Measurements from ENCODE around the gene CKAP2L.

CKAP2L gene

DNA sequence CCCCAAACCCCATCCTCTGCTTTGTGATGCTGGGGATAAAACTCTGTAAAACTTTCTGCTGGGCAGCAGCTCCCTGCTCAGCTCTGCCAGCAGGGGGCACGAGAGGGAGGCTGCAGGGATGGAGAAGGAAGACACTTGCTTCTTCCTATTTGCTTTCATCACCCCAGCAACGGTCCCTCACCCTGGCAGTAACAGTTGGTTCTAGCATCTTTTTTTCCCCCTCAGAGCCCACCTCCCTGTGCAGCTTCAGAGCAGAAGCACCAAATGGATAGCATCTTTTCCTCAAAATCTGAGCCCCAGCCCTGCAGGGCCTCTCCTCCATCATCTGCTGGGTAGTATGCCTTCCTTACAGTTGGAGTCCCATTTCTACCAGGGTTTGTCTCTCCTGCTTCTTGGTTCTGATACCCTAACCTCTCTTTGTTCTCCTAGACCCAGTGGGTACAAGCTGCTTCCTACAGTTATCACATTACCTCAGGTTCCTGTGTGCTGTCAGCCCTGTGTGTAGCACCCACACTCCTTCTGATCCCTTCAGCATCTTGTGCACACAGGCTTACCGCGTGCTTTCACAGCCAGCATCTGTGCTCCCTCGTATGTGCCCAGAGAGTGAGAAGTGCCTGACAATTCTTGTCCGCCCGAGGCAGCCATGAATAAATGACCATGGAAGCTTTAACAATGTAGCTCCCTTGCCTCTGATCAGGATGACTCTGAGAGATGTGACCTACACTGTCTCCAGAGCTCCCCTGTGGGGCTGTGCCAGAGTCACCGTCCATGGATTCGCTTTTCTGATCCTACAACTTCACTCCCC lies 14.5 kb downstream of the CKAP2L start:
- H3K9me3 ChIP-seq (ENCODE audit: control insufficient read depth, low read length): no peaks in the 10 kb centered on the region
- no peak overlapping the region for H3K27ac ChIP-seq (ENCODE audit: insufficient read depth, low read depth, low read length, poor library complexity, severe bottlenecking)
- H3K4me3 ChIP-seq (ENCODE audit: insufficient read depth, low read depth, low read length): no peak overlapping the region
- peaks cover 4% of the 10 kb centered on the region for H3K4me1 ChIP-seq (ENCODE audit: control insufficient read depth, insufficient read depth, low read length)
- H3K36me3 ChIP-seq (ENCODE audit: control insufficient read depth, insufficient read depth, low read length): peaks cover 30% of the 10 kb centered on the region
- no peaks in the 10 kb centered on the region for H3K27me3 ChIP-seq (ENCODE audit: control insufficient read depth, insufficient read depth, low read length, poor library complexity, severe bottlenecking)
- WGBS, 2 experiments: 75 to 77% methylated on average over 9 of the region's 9 CpGs

DNA sequence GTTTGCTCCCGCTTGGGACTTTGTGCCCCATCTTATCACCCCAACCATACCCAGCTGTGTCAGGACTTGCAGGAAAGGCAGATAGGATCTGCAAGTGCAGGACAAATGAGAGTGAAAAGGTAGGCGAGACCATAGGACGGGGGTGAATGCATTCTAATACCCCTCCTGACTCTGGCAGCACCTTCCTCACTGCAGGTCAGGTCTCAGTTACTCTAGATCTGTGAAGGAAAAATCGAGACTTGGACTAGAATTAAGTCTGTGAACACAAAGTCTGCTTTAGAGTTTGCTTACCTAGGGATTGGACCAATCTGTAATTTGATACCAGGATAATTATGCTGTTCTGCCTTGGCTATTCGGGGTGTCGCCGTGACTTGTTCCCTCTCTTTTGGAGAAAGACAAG lies 23.9 kb downstream of the CKAP2L start:
- Histone ChIP-seq H3K27me3 (ENCODE audit: control insufficient read depth, insufficient read depth, low read length, poor library complexity, severe bottlenecking) (no peaks in the 10 kb centered on the region), H3K4me3 (ENCODE audit: insufficient read depth, low read depth, low read length) (no peak overlapping the region), H3K36me3 (ENCODE audit: control insufficient read depth, insufficient read depth, low read length) (peaks cover 38% of the 10 kb centered on the region), H3K27ac (ENCODE audit: insufficient read depth, low read depth, low read length, poor library complexity, severe bottlenecking) (no peak overlapping the region), H3K9me3 (ENCODE audit: control insufficient read depth, low read length) (no peaks in the 10 kb centered on the region), H3K4me1 (ENCODE audit: control insufficient read depth, insufficient read depth, low read length) (no peaks in the 10 kb centered on the region)
- 94 to 95% methylated on average over 7 of the region's 7 CpGs for WGBS, 2 experiments

DNA sequence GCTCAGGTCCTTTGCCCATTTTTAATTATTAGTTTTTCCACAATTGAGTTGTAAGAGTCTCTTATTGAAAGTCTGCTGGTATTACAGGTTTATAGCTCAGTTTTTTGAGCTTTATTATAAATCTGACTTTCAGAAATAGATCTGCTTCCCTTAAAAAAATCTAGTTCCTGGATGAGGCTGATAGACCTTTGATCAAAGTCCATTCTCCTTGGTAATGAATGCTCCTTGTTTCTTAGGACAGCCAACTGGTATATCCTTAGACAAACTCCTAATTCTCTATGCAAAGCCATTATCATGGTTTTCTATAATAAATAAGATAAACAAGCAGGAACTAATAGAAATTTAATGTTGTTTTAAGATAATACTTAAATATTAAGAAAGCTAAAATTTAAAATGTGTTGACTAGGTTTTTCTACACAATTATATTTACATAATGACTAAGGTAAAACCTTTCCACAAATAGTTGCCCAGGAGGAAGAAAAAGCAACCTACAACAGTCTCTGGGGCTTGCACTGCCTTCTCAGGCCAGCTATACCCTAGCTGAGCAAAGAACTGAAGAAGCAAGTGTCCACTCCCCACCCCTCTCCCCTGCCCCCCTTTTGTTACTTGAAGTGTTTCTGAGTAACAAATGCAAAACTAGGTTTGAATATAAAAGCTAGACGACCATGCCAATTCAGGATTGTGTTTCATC lies 26.7 kb downstream of the CKAP2L start:
- H3K27ac ChIP-seq (ENCODE audit: insufficient read depth, low read depth, low read length, poor library complexity, severe bottlenecking): no peak overlapping the region
- H3K9me3 ChIP-seq (ENCODE audit: control insufficient read depth, low read length): no peaks in the 10 kb centered on the region
- no peaks in the 10 kb centered on the region for H3K27me3 ChIP-seq (ENCODE audit: control insufficient read depth, insufficient read depth, low read length, poor library complexity, severe bottlenecking)
- 83 to 100% methylated on average over 1 of the region's 1 CpG for WGBS, 2 experiments
- H3K4me1 ChIP-seq (ENCODE audit: control insufficient read depth, insufficient read depth, low read length): no peaks in the 10 kb centered on the region
- H3K36me3 ChIP-seq (ENCODE audit: control insufficient read depth, insufficient read depth, low read length): peaks cover 31% of the 10 kb centered on the region
- no peak overlapping the region for H3K4me3 ChIP-seq (ENCODE audit: insufficient read depth, low read depth, low read length)

DNA sequence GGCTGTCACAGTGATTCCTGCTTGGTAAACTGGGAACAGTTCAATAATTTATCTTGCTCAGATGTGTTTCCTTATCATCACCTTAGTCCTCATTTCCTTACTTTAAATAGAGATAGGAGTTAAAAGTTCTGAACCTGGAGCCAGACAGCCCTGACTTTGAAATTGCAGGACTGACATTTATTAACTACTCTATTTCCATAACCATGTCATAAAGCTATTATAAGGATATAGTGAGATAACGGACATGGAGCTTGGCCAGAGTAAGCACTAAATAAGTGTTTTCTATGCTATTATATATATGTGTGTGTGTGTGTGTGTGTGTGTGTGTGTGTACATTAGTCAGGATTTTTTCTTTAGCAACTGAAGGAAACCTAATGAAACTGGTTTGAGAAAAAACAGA lies 30.5 kb downstream of the CKAP2L start:
- Histone ChIP-seq H3K4me1 (ENCODE audit: control insufficient read depth, insufficient read depth, low read length) (no peaks in the 10 kb centered on the region), H3K27me3 (ENCODE audit: control insufficient read depth, insufficient read depth, low read length, poor library complexity, severe bottlenecking) (no peaks in the 10 kb centered on the region), H3K9me3 (ENCODE audit: control insufficient read depth, low read length) (no peaks in the 10 kb centered on the region), H3K36me3 (ENCODE audit: control insufficient read depth, insufficient read depth, low read length) (peaks cover 3% of the 10 kb centered on the region), H3K4me3 (ENCODE audit: insufficient read depth, low read depth, low read length) (no peak overlapping the region), H3K27ac (ENCODE audit: insufficient read depth, low read depth, low read length, poor library complexity, severe bottlenecking) (no peak overlapping the region)
- 100% methylated on average over 1 of the region's 1 CpG; no CpG with 5 or more reads in 1 of the 2 experiments for WGBS, 2 experiments

DNA sequence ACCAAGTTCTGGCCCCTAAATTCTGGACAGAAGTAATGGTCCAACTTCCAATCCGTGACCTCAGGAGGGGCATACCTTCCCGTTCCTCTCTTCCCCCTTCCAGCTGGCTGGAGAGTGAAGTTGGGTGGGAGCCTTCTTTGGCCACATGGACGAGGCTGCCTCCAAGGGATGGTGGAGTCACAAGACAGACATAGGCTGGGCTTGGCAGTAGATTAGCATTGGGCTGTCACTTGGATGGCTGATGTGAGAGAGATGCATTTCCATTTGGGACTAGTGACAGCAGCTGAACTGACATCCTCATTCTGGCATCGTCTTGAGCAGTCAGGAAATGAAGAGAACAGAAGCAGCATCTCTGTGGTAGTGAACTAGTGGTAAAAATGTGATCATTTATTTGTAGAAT lies 31.0 kb downstream of the CKAP2L start:
- Histone ChIP-seq H3K27me3 (ENCODE audit: control insufficient read depth, insufficient read depth, low read length, poor library complexity, severe bottlenecking) (no peaks in the 10 kb centered on the region), H3K9me3 (ENCODE audit: control insufficient read depth, low read length) (no peaks in the 10 kb centered on the region), H3K4me1 (ENCODE audit: control insufficient read depth, insufficient read depth, low read length) (no peaks in the 10 kb centered on the region), H3K4me3 (ENCODE audit: insufficient read depth, low read depth, low read length) (no peak overlapping the region), H3K27ac (ENCODE audit: insufficient read depth, low read depth, low read length, poor library complexity, severe bottlenecking) (no peak overlapping the region), H3K36me3 (ENCODE audit: control insufficient read depth, insufficient read depth, low read length) (no peaks in the 10 kb centered on the region)
- 82 to 90% methylated on average over 4 of the region's 4 CpGs for WGBS, 2 experiments

- 88 to 97% methylated on average over 2 of the region's 2 CpGs for WGBS, 2 experiments
- Histone ChIP-seq H3K27me3 (ENCODE audit: control insufficient read depth, insufficient read depth, low read length, poor library complexity, severe bottlenecking) (no peaks in the 10 kb centered on the region), H3K27ac (ENCODE audit: insufficient read depth, low read depth, low read length, poor library complexity, severe bottlenecking) (no peak overlapping the region), H3K36me3 (ENCODE audit: control insufficient read depth, insufficient read depth, low read length) (no peaks in the 10 kb centered on the region), H3K9me3 (ENCODE audit: control insufficient read depth, low read length) (no peaks in the 10 kb centered on the region), H3K4me3 (ENCODE audit: insufficient read depth, low read depth, low read length) (no peak overlapping the region), H3K4me1 (ENCODE audit: control insufficient read depth, insufficient read depth, low read length) (no peaks in the 10 kb centered on the region)
Observed at GRCh38 chr2:112731479-112731878, 32.9 kb downstream of the CKAP2L start.

- H3K9me3 ChIP-seq (ENCODE audit: control insufficient read depth, low read length): no peaks in the 10 kb centered on the region
- 93 to 95% methylated on average over 5 of the region's 5 CpGs for WGBS, 2 experiments
- no peaks in the 10 kb centered on the region for H3K27me3 ChIP-seq (ENCODE audit: control insufficient read depth, insufficient read depth, low read length, poor library complexity, severe bottlenecking)
Observed at GRCh38 chr2:112730791-112731190, 33.6 kb downstream of the CKAP2L start.

DNA sequence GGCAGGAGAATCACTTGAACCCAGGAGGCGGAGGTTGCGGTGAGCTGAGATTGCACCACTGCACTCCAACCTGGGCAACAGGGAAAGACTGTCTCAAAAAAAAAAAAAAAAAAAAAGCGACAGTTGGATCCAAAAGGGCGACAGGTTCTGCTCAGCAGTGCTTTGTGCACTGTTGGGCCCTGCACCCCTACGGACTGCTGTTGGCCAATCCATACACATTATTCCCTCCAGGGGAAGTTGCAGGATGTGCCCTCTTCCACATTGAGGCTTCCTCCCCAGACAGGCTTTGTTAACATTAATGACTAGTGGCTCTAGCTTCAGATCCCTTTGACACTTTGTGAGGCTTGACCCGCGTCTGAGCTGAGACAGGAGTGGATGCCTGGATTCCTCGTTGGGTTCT lies 34.2 kb downstream of the CKAP2L start:
- Histone ChIP-seq H3K4me3 (ENCODE audit: insufficient read depth, low read depth, low read length) (no peak overlapping the region), H3K27me3 (ENCODE audit: control insufficient read depth, insufficient read depth, low read length, poor library complexity, severe bottlenecking) (no peaks in the 10 kb centered on the region), H3K27ac (ENCODE audit: insufficient read depth, low read depth, low read length, poor library complexity, severe bottlenecking) (no peak overlapping the region), H3K9me3 (ENCODE audit: control insufficient read depth, low read length) (no peaks in the 10 kb centered on the region), H3K36me3 (ENCODE audit: control insufficient read depth, insufficient read depth, low read length) (no peaks in the 10 kb centered on the region), H3K4me1 (ENCODE audit: control insufficient read depth, insufficient read depth, low read length) (no peaks in the 10 kb centered on the region)
- WGBS, 2 experiments: 85 to 87% methylated on average over 7 to 8 of the region's 8 CpGs

More at GRCh38 chr2:112730791-112731190, 33.6 kb downstream of the CKAP2L start:
- no peaks in the 10 kb centered on the region for H3K4me1 ChIP-seq (ENCODE audit: control insufficient read depth, insufficient read depth, low read length)
- H3K4me3 ChIP-seq (ENCODE audit: insufficient read depth, low read depth, low read length): no peak overlapping the region
- H3K27ac ChIP-seq (ENCODE audit: insufficient read depth, low read depth, low read length, poor library complexity, severe bottlenecking): no peak overlapping the region
- H3K36me3 ChIP-seq (ENCODE audit: control insufficient read depth, insufficient read depth, low read length): no peaks in the 10 kb centered on the region

GRCh38 chr2:112728378-112729175 lies 35.8 kb downstream of the CKAP2L start:
- Histone ChIP-seq H3K27me3 (ENCODE audit: control insufficient read depth, insufficient read depth, low read length, poor library complexity, severe bottlenecking) (no peaks in the 10 kb centered on the region), H3K27ac (ENCODE audit: insufficient read depth, low read depth, low read length, poor library complexity, severe bottlenecking) (no peak overlapping the region), H3K36me3 (ENCODE audit: control insufficient read depth, insufficient read depth, low read length) (no peaks in the 10 kb centered on the region), H3K4me3 (ENCODE audit: insufficient read depth, low read depth, low read length) (no peak overlapping the region), H3K4me1 (ENCODE audit: control insufficient read depth, insufficient read depth, low read length) (no peaks in the 10 kb centered on the region), H3K9me3 (ENCODE audit: control insufficient read depth, low read length) (no peaks in the 10 kb centered on the region)
- WGBS, 2 experiments: 81 to 83% methylated on average over 11 of the region's 11 CpGs

- H3K4me1 ChIP-seq (ENCODE audit: control insufficient read depth, insufficient read depth, low read length): no peaks in the 10 kb centered on the region
- no peaks in the 10 kb centered on the region for H3K36me3 ChIP-seq (ENCODE audit: control insufficient read depth, insufficient read depth, low read length)
- no peaks in the 10 kb centered on the region for H3K27me3 ChIP-seq (ENCODE audit: control insufficient read depth, insufficient read depth, low read length, poor library complexity, severe bottlenecking)
- H3K9me3 ChIP-seq (ENCODE audit: control insufficient read depth, low read length): no peaks in the 10 kb centered on the region
- WGBS, 2 experiments: 95% methylated on average over 4 of the region's 4 CpGs
- no peak overlapping the region for H3K27ac ChIP-seq (ENCODE audit: insufficient read depth, low read depth, low read length, poor library complexity, severe bottlenecking)
- no peak overlapping the region for H3K4me3 ChIP-seq (ENCODE audit: insufficient read depth, low read depth, low read length)
Observed at GRCh38 chr2:112728029-112728362, 36.4 kb downstream of the CKAP2L start.
